Left cardiac atrium (tissue), 4 donors: Measurements from ENCODE around the gene SPRED3. TPM values are rescaled to one million over a fixed set of nuclear protein-coding genes. Genes with fewer than 3 reads are reported as not detected.
A peak's percentile ranks its signal among the peaks of the same experiment; 100 is the strongest.
"Not testable (repeated sequence)": the region's sequence is repeated elsewhere in the genome, so short reads cannot be mapped to it uniquely, and the experiment has no call there.

Experiments used
- ATAC-seq, 2 donors: fragments of 200-7000 bp; cut with Tn5 transposase; one replicate each; pipeline ENCODE4 v1.9.1; 2020; ENCODE audit warnings: mild to moderate bottlenecking in 2 of 2, moderate library complexity in 2 of 2
- DNase-seq: peaks from one replicate; pipeline ENCODE4 v3.0.0-alpha.2; 2020
- intact Hi-C, 2 donors: fragments of 100-400 bp; cut with DNase I; formaldehyde crosslinking; loops; one replicate each; pipeline versions ENCODE4 v1.14.1 to v1.15.1; 2022 to 2023
- long read RNA-seq: library from polyadenylated mRNA; unstranded; transcript quantifications from one replicate; pipeline ENCODE4 v2.0.0, GENCODE V29; 2021
- total RNA-seq, 2 donors: library from RNA; stranded (reverse); fragmentation: NEBNext Ultra II Directional; extraction: Animal tissue kit (Norgen Biotek cat#: 25700); gene quantifications; one replicate each; pipeline ENCODE4 v1.2.1, GENCODE V29; 2021
- donor health status: DM: no; HTN: yes; CAD: no.
- donor health status: DM: no; HTN: yes; CAD: no; lungs with severe emphysema.
- donor health status: DM: yes; HTN: yes; CAD: no.
- donor health status: Dilated cardiomyopathy.

SPRED3 gene, protein sequence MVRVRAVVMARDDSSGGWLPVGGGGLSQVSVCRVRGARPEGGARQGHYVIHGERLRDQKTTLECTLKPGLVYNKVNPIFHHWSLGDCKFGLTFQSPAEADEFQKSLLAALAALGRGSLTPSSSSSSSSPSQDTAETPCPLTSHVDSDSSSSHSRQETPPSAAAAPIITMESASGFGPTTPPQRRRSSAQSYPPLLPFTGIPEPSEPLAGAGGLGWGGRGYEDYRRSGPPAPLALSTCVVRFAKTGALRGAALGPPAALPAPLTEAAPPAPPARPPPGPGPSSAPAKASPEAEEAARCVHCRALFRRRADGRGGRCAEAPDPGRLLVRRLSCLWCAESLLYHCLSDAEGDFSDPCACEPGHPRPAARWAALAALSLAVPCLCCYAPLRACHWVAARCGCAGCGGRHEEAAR
- 1 to 10 TPM in 1 of 2 donors, under 1 TPM in 1; 0.24 to 3.2 TPM for total RNA-seq
- long read RNA-seq, result 0 reads

DNA sequence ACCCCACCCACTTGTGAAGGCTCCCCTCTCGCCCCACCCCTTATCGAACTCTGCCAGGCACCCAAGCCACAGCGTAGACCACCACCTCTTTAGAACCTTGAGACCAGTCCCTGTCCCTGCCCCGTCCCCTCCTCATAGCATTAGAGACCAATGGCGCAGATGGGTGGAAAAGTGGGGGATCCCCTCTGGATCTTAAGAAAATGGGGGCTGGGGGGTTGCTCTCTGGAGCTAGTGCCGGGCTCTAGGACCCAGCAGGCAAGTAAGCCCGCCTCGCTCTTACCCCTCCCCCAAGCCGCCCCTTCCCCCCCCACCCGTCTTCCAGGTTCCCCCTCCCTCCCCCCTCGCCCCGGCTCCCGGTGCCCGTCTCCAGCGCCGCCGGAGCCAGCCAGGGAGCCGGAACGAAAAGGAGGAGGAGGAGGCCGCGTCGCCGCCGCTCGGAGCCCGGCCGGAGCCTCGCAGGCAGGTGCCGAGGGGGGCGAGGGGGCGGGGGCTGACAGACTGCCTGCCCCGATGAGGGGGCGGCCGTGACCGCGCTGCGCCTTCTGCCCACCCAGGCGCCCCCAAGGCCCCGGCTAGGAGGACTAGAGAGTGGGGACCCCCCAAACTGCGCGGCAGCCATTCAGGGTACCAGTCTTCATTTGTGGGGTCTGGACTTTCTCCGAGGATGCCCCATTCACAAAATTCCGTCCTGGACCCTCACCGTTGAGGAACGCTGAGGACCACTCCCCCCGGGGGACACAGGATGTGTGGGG lies at the start of gene SPRED3:
Gene SPRED3 (plus strand): TSS at position 349 of the 752 bp plus-strand sequence. CDS start 1,606 bp downstream, outside the sequence.
- intact Hi-C loops, result no loop called here
- DNase-seq, result peak; percentile 40

DNA sequence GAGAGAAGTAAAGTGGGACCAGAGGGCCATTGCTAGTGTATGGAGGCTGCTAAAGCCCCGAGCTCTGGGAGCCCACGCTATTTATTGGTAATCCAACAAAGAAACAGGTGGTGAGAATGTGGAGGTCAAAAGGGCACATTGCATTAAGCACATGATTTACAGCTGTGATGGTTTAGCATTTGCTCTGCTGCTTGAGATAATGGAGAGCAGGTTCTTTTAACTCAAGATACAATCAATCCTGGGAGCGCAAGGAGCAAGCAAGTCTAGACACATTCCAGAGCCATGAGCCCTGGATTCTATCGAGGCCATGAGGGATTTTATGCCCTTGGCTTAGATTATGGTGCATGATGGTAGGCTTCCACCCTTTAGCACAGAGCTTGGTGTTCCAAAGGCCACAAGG lies 49.5 kb upstream of the SPRED3 start:
- ATAC-seq, DNase-seq: not testable (repeated sequence)
- intact Hi-C loops, result loop anchor here (5.0 to 10.0 kb wide), 3 partner anchors 194 to 444 kb away; no protein-coding TSS in a partner anchor

More for the DNA sequence above, at the start of gene SPRED3:
- ATAC-seq, result peak; percentile 18 to 32

DNA sequence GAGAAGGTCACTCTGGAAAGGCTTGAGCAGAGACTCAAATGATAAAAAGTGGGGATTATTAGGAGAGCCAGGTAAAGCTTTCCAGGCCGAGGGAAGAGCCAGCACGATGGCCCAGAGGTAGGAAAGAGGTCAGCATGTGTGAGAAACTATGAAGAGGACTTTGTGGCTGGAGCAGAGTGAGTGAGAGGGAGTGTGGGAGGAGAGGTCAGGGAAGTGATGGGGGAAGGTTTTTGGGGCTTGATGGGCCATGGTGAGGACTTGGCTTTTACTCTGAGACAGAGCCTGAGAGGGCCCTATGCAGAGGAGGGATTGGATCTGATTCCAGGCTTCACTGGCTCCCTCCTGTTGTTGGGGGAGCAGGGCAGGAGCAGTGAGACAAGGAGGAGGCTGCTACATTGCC lies 47.6 kb upstream of the SPRED3 start:
- ATAC-seq (no peak), DNase-seq (no peak)
- intact Hi-C loops, result no loop called here

DNA sequence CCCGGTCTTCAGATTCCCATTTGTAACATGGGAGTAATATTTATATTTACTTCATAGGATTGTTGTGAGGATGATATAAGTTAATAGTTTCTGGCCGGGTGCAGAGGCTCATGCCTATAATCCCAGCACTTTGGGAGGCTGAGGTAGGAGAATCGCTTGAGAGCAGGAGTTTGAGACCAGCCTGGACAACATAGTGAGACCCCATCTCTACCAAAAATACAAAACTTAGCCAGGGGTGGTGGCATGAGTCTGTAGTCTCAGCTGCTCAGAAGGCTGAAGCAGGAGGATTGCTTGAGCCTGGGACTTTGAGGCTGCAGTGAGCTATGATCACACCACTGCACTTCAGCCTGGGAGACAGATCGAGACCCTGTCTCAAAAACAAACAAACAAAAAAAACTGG lies 41.7 kb upstream of the SPRED3 start:
- DNase-seq (no peak), ATAC-seq (no peak)
- intact Hi-C loops, result no loop called here

DNA sequence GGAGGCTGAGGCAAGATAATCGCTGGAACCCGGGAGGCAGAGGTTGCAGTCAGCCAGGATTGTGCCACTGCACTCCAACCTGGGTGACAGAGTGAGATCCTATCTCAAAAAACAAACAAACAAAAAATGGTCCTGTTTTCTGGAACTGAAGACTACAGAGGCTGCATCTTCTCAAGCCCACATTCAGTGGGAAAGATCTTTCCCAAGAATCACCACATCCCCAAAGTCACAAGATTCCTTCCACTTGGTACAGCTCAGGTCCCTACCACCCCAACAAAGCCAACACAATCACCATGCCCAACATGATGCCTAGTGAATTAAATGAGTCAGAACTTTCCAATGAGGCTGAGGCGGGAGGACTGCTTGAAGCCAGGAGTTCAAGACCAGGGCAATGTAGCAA lies 37.6 kb upstream of the SPRED3 start:
- DNase-seq (no peak), ATAC-seq (no peak)
- intact Hi-C loops, result no loop called here

DNA sequence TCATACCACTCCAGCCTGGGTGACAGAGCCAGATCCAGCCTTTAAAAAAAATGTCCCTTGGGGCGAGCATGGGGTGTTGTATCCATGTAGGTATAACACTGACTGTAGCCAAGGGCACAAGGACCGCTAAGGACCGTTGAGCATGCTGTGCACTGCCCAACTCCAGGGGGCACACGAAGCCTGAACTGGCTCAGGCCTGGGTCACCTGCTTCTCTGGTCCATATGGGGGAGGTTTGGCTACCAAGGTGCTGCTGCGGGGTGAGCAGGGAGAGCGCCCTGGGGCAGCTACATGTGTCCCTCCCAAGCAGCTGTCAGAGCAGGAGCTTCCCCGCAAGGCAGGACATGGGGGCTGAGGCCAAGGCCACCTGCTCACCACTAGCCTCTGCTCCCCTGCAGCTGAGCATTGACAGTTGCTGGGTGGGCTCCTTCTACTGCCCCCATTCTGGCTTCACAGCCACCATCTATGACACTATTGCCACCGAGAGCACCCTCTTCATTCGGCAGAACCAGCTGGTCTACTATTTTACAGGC lies 36.6 kb upstream of the SPRED3 start:
- DNase-seq, result no peak
- intact Hi-C loops, result no loop called here
- no peak for ATAC-seq

DNA sequence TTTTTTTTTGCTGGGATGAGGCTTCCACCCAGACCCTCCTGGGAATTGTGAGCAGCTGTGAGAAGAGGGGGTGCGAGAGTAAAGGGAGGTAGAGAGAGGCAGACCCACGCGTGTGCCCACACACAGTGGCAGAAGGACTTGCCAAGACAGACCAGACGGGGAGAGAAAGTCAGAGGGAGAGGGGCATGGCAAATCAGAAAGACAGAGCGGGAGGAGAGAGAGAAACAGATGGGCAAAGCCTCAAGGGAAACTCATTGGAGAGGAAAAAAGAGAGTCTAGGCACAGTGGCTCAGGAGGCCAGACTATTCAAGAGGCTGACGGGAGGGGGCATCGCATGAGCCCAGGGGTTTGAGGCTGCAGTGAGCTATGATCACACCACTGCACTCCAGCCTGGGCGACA lies 35.9 kb upstream of the SPRED3 start:
- DNase-seq, result no peak
- intact Hi-C loops, result no loop called here
- ATAC-seq, result no peak

DNA sequence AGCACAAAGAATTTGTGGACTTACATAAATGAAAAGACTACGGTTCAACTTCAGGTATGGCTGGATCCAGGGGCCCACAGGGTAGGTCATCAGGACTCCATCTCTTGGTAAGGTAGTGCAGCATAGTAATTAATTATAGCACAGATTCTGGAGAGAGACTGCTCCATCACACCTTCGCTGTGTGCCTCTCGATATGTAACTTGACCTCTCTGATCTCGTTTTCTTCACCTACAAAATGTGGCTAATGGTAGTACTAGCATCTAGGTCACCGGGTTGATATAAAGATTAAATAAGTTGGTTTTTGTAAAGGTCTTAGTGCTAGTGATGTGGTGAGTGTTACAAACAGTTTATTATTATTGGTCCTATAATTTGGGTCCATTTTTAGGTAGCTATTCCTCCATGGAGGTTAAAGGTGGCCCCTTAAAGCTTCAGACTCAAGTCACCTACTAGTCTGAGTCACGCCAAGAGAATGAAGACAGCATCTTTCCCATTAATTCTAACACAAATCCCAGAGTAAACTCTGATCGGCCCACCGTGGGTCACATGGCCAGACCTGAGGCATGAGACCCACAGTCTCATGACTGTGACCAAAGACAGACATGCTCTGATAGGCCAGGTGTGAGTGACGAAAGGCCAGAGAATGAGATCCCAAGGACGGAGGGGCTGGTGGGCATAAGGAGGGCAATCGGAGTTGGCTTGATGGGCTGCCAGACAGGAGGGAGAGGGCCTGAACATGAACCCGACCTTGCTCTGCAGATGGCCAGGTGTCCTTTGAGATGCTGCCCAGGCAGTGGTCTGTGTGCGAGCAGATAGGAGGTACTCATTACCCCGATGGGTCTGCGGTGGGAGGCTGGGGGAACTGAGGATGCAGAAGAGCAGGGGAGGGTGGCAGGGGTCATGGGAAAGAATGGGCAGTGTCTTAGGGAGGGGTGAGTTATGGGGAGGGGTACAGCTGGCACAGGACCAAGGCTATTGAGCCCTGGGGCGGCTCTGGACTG lies 32.5 kb upstream of the SPRED3 start:
- intact Hi-C loops, result no loop called here
- DNase-seq (no peak), ATAC-seq (no peak)

DNA sequence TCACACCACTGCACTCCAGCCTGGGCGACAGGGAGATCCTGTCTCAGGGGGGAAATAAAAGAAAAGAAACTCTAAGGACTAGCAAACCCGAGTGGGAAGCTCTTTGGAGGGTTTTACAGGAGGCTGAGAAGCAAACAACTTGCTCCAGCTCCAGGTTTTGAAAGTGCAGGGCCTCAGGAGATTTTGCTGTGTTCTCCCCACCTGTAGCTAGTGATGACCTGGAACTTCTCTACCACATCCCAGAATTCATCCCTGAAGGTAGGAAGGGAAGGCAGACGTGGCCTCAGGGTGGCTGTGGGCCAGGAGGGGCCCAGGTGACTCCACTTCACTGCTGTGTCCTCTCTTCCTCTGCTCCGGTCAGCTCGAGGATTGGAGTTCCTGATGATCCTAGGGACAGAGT lies 30.4 kb upstream of the SPRED3 start:
- intact Hi-C loops, result no loop called here
- DNase-seq (no peak), ATAC-seq (no peak)

DNA sequence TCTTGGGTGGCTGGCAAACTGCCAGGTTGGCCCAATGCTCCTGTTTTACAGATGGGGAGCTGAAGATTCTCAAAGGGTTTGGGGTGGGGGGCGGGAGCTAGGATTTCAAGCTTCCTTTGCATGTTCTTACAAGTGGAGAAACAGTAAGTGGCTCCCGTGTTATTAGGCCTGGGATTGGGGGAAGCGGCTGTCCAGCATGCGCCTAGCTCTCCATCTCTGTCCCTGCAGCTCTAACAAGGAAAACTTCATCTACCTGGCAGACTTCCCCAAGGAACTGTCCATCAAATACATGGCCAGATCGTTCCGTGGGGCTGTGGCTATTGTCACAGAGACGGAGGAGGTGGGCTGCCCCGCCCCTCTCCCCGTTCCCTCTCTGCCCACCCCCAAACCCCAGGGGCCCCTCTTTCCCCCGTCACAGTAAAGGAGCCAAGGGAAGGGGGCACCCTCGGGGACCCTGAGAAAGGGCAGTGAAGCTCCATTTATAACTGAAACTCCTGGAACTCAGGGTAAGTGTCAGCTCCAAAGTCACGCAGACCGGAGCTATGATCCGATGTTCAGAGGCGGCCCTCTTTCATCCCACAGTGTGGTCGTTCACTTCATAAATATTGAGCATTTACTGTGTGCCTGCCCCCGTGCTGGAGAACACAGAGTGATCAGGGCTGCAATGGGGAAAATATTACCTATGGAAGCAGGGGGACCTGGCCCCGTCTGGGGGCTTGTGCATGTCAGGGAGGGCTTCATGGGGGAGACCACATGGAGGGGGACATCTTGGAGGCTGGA lies 29.1 kb upstream of the SPRED3 start:
- intact Hi-C loops, result no loop called here
- DNase-seq (no peak), ATAC-seq (no peak)

DNA sequence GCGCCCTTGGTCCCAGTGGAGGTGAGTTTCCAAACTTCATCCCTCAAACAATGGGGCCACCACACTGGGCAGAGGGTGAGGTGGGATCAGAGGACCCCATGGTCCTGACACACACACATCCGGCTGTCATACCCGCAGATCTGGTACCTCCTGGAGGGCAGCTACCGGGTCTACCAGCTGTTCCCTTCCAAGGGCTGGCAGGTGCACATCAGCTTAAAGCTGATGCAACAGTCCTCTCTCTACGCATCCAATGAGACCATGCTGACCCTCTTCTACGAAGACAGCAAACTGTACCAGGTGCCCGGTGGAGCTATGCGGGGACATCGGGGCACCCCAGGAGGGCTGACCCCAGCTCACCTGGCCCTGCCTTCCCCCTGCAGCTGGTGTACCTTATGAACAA lies 28.1 kb upstream of the SPRED3 start:
- no peak for ATAC-seq

DNA sequence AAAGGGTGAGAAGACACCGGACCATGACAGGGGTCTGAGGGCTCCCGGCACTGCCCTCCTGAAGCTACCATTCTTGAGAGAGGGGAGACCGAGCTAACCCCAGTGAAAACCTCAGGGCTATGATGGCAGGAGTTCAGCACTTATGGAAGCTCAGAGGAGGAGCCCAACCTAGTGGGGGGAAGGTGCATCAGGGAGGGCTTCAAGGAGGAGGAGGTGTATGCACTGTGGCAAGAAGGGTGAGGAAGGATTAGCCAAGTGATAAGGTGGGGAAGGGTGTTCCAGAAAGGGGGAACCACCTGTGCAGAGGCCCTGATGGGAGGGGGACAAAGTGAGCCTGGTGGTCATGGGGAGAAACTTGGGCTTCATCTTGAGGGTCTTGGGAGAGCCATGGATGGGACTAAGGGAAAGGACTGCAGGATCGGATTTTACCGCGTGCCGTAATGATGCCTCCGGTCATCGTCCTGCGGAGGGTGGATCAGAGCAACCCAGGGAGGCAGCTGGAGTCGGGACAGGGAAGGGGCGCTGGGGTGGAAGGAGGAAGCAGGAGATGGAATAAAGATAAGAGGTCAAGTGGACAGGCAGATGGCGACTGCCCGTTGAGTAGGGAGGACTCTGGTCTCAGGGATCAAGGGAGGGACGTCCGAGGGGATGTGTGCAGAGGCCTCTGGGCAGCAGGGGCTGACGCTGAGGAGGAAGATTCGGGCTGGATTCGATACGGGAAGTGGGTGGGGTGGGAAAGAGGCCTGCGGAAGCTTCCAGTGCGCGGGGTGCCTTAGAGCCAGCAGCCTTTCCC lies 27.5 kb upstream of the SPRED3 start:
- intact Hi-C loops, result no loop called here
- ATAC-seq (peak in 1 of 2 donors; percentile 9), DNase-seq (no peak)

More for the DNA sequence above, 28.1 kb upstream of the SPRED3 start:
- intact Hi-C loops, result no loop called here
- DNase-seq, result no peak

DNA sequence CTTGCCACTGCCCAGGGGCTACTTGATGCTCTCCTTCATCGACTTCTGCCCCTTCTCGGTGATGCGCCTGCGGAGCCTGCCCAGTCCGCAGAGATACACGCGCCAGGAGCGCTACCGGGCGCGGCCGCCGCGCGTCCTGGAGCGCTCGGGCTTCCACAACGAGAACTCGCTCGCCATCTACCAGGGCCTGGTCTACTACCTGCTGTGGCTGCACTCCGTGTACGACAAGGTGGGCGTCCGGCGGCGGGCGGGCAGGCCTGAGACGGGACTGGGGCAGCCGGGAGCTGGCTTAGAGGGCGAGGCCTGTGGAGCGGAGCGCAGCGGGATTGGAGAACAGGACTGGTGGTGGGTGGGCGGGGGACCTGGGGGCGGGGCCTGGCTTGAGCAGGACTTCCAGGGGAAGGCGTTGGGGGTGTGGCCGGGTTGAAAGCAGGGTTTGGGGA lies 26.8 kb upstream of the SPRED3 start:
- intact Hi-C loops, result no loop called here
- peak; percentile 94 to 95 for ATAC-seq
- DNase-seq, result peak; percentile 85

DNA sequence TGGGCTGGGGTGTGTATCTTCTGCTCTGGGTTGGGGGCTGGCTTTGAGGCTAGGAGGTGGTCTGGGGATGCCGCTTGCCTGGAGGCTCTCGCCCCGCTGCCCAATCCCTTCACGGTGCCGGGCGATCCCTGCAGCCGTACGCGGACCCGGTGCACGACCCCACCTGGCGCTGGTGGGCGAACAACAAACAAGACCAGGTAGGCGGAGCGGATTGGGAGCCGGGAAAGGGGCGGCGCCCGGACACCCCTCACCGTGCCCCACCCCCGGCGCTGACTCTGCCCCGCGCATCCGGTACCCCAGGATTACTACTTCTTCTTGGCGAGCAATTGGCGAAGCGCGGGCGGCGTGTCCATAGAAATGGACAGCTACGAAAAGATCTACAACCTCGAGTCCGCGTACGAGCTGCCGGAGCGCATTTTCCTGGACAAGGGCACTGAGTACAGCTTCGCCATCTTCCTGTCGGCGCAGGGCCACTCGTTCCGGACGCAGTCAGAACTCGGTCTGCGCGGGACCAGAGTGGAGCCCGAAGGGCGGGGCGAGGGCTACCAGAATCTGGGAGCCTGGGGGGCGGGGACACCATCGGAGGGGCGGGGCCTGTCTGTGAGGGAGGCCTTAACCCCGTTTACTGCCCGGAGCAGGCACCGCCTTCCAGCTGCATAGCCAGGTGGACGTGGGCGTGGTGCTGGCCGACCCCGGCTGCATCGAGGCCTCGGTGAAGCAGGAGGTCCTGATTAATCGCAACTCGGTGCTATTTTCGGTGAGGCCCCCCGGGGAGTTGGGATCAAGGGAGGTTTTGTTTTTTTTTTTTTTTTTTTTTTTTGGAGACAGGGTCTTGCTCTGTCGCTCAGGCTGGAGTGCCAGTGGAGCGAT lies 26.2 kb upstream of the SPRED3 start:
- peak; percentile 77 to 92 for ATAC-seq
- intact Hi-C loops, result no loop called here
- peak; percentile 91 for DNase-seq

DNA sequence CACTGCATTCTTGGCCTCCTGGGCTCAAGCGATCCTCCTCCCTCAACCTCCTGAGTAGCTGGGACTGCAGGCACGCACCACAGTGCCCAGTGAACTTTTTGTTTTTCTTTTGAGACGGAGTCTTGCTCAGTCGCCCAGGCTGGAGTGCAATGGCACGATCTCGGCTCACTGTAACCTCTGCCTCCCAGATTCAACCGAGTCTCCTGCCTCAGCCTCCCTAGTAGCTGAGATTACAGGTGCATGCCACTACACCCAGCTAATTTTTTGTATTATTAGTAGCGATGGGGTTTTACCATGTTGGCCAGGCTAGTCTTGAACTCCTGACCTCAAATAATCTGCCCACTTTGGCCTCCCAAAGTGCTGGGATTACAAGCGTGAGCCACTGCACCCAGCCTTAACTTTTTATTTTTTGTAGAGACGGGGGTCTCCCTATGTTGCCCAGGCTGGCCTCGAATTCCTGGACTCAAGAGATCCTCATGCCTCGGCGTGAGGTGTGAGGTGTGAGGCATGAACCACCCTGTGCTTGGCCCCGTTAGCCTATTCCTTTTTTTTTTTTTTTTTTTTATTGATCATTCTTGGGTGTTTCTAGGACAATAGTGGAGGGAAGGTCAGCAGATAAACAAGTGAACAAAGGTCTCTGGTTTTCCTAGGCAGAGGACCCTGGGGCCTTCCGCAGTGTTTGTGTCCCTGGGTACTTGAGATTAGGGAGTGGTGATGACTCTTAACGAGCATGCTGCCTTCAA lies 25.4 kb upstream of the SPRED3 start:
- intact Hi-C loops, ATAC-seq, DNase-seq: not testable (repeated sequence)

DNA sequence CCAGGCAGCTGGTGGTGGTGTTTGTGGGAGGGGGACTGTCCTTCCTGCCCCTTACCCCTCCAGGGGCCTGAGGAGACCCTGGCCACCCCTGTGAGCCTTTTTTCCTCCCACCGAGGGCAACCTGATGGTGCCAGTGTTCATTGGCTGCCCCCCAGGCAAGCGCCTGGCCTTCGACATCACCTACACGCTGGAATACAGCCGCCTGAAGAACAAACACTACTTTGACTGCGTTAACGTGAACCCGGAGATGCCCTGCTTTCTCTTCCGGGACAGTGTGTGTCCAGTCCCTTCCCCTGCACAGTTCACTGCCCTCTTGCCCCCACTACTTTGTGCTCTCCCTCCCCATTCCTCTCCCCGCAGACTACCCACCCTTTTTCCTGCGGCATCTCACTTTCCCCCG lies 21.5 kb upstream of the SPRED3 start:
- intact Hi-C loops, result no loop called here

More for the DNA sequence above, 21.5 kb upstream of the SPRED3 start:
- ATAC-seq (no peak), DNase-seq (no peak)
